NCI-H1436 (cell line): ENCODE measurements around the gene DUOXA1.
"Not testable (repeated sequence)": the region's sequence is repeated elsewhere in the genome, so short reads cannot be mapped to it uniquely, and the experiment has no call there.

Experiments used
- DNase-seq: peaks from one replicate; lab custom pipeline; 2025; lab: John Stamatoyannopoulos, UW

Gene DUOXA1

DNA sequence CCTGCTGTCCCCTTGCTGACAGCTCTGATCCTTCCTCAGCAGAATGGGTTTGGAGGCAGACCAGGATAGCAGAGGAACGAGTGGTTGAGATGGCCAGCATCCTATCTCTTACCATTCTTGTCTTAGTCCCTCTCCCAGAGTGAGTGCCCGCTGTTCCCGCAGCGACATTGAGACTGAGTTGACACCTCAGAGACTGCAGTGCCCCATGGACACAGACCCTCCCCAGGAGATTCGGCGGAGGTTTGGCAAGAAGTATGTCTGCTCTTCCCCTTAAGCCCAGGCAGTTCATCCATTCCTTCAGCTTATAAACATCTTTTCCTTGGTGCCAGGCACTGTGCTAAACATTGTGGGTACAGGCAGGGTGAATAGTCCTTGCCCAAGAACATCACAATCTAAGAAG lies 21.3 kb upstream of the DUOXA1 start:
- no peak for DNase-seq

DNA sequence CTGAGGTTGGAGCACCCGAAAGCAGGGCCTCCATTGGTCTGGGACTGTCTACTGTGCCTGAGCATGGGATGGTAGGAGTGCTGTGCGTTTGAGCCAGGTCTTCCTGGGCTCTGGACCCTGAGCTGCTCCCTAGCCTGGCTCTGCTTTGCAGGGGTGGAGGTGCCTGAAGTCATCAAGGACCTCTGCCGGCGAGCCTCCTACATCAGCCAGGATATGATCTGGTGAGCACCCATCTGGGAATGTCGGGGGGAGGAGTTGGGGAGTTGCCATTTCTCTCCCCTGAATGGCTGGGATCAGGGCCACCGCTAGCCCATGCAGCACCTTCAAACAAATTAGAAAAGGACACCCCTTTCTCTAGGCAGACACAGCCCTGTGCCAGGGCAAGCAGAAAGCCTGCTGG lies 20.8 kb upstream of the DUOXA1 start:
- DNase-seq = no peak

GRCh38 chr15:45149060-45149459 lies 19.4 kb upstream of the DUOXA1 start:
- no peak for DNase-seq

GRCh38 chr15:45148076-45149059 lies 18.7 kb upstream of the DUOXA1 start:
- DNase-seq = no peak

DNA sequence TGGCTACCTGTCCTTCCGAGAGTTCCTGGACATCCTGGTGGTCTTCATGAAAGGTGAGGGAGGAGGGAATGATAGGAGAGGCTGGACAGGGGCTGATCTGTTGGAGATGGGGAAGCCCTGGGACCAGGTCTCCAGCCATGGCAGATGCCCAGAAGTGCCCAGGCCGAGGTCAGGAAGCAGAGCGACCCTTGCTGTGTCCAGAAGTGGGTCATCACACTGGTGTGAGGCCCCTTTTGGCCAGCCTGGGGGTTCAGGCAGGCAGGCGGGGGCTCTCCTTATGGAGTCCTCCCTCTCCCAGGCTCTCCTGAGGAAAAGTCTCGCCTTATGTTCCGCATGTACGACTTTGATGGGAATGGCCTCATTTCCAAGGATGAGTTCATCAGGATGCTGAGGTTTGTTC lies 17.9 kb upstream of the DUOXA1 start:
- DNase-seq = no peak

DNA sequence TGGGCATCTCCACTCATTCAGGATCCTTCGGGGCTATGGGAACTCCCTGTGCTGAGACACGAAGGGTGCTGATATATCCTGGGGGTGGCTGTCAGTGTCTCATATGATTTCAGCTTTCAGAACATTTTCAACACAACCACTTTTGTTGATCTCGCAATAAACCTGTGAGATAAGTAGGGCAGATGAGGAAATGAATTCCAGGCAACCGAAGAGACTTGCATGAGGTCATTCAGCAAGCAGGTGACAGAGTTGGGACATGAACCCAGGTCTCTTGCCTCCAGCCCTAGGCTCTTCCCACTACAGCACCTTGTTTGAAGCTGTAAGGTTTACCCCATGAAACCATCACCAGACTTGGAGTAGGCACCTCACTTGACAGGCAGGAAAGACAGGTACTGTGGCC lies 16.7 kb upstream of the DUOXA1 start:
- DNase-seq = no peak

DNA sequence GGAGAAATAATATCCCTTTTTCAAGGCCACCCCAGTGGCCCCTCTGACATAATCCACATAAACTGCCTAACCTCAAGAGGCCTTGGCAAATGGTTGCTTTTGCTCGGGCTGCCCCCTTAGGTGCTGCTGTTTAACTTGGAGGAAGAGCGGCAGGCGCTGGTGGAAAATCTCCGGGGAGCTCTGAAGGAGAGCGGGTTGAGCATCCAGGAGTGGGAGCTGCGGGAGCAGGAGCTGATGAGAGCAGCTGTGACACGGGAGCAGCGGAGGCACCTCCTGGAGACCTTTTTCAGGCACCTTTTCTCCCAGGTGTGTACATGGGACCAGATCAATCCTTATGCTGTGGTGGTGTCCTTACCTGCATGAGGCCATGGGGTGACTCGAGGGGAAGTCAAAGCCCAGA lies 15.1 kb upstream of the DUOXA1 start:
- no peak for DNase-seq

- DNase-seq = no peak
Measured at GRCh38 chr15:45143946-45144345, 14.3 kb upstream of the DUOXA1 start.

DNA sequence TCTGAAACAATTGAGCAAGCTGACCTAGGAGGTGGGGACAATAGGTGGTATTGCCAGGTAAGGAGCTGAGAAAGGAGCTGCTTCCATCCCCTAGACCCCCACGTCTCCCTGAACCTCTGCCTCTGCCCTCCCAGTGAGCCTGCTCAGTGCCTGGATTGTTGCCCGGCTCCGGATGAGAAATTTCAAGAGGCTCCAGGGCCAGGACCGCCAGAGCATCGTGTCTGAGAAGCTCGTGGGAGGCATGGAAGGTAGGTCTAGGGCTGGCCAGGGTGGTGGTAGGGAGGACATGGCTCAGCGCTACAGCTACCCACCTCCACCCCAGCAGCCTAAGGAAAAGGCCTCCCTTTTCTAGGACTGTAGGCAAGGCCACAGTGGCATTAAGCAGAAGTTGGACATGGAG lies 13.4 kb upstream of the DUOXA1 start:
- no peak for DNase-seq

DNA sequence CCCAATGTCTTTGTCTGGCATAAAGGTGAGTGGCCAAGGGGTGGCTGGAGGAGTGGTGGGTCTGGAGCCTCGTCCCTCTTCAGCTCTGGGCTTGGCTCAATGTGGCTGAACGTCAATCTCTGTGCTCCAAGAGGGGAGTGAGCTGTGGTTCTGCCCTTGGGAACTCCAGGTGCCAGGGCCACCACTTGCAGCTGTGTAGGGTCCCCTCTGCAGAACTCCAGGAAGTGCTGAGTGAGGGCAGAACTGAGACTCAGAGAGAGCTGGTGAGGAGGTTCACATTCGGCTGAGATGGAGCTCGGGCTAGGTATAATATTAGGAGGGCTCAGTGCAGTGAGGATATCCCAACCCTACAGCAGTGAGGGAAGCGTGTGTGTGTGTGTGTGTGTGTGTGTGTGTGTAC lies 11.7 kb upstream of the DUOXA1 start:
- DNase-seq = no peak

GRCh38 chr15:45140557-45141250 lies 11.0 kb upstream of the DUOXA1 start:
- DNase-seq = no peak

DNA sequence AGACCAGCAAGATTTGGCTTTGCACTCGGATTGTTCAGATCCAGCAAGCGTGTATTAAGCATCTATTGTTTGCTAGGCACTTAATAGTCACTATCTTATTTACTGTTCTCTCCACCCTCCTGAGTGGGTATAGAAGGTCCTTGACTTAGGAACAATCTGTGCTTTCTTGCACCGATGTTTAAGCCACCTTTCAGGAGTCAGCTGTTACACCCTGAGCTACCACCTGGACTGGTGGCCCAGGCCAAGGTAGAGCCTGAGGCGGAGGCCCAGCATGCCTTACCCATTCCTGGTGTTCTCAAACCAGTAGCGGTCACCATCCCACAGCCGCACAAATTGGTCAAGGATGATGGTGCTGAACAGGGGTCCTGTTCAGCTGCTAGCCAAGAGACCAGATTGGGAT lies 10.1 kb upstream of the DUOXA1 start:
- no peak for DNase-seq

- DNase-seq = no peak
Measured at GRCh38 chr15:45138814-45139765, 9.4 kb upstream of the DUOXA1 start.

DNA sequence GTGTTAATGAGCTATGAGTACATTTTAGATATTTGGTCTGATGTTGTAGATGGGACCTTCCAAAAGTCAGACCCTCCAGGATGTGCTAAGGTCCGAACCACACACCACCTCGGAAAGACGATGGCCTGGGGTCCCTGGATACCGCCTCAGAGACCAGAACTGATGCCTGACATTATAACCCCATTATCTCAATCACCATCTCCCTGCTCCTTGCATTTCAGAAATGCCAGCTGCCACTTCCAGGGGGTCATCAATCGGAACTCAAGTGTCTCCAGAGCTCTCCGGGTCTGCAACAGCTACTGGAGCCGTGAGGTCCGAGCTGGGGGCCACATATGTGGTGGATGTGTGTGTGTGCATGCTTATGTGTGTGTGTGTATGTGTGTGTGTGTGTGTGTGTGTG lies 8.0 kb upstream of the DUOXA1 start:
- no peak for DNase-seq

DNA sequence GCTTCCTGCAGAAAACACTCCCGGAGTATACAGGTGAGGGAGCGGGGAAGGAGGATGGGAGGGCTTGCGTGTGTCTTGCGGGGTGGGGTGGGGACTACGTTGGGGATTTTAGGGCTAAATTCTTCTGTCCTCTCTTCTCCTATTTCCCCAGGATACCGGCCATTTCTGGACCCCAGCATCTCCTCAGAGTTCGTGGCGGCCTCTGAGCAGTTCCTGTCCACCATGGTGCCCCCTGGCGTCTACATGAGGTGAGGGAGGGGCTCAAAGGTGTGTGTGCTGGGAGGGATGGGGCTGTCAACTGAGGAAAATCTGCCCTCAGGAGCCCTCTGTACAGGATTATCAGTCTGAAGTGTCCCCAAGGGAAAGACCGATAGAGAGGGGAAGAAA lies 6.7 kb upstream of the DUOXA1 start:
- no peak for DNase-seq

DNA sequence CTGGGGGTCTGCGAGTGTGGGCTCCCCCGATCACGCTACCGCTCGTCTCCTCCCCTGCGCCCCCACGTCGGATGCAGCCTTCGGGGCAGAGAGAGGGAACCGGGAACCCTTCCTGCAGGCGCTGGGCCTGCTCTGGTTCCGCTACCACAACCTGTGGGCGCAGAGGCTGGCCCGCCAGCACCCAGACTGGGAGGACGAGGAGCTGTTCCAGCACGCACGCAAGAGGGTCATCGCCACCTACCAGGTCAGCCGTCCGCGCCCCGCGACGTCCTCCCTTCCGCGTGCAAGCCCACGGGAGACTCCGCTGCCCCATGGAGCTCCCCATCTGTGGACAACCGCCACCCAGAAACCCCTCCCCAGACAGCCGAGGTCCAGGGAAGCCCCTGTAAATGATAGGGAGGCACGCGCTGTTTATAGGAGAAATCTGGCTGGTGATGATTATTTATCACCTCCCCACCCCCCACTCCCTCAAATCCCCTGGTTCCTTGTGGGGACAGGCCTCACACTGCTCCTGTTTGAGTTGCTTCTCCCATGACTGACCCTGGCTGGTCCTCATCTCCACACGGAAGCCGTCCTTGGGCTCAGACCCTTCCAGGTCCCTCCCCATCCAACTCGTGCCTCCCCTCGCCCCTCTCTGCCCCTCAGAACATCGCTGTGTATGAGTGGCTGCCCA lies 6.2 kb upstream of the DUOXA1 start:
- DNase-seq = not testable (repeated sequence)

DNA sequence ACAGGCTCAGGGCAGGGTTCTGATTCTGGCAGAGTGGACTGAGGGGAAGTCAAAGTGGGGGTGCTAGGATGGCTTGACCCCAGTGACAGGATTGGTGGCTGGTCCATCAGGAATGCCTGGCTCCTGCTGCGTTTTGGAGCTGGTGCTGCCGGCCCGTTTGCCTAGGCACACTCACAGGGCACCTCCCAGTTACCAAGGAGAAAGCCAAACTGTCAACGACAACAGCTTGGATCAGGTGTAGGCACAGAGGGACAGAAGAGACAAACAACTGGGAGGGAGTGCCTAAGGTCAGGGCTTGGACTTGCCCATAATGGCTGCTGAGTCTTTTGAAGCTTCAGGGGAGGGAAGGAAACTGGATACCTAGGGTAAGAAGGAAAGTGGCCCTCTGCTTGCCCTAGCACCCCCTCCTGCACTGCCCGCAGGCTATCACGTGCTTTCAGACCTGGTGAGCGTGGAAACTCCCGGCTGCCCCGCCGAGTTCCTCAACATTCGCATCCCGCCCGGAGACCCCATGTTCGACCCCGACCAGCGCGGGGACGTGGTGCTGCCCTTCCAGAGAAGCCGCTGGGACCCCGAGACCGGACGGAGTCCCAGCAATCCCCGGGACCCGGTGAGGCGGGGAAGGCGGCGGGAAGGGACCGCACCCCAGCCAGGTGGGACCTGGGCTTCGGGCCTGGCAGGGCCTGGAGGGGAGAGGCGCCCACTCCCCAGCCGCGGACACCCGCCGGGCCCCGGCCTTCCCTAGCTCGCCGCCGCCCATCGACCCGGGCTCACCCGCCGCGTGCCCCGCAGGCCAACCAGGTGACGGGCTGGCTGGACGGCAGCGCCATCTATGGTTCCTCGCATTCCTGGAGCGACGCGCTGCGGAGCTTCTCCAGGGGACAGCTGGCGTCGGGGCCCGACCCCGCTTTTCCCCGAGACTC lies 5.3 kb upstream of the DUOXA1 start:
- no peak for DNase-seq

DNA sequence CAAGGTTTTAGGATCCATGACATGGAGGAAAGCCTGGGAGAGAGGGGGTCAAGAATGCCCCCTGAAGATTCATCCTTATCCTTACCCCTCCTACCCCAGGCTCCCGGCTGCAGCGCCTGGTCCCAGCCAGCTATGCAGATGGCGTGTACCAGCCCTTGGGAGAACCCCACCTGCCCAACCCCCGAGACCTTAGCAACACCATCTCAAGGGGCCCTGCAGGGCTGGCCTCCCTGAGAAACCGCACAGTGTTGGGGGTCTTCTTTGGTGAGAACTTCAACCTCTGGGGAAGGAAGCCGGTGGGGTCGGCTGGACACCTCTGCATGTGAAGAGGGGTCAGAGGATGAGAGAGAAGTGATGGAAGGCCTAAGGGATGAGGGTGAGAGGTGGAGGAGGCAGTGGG lies 4.4 kb upstream of the DUOXA1 start:
- DNase-seq = no peak

DNA sequence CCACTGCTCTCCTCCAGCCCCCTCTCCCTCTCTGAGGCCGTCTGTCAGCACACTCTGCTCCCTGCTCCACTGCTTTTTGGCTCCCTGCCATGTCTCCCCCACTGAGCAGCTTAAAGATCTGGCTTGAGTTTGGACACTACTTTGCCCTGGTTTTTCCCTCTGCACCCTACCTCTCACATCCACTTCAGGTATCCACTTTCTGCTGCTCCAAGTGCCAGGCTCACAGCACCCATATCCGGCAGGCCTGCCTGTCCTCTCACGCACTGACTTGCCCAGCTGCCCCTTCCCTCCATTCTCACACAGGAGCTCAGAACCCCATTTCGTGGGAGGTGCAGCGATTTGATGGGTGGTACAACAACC lies 3.9 kb upstream of the DUOXA1 start:
- DNase-seq = no peak

- DNase-seq = no peak
Measured at GRCh38 chr15:45132844-45133560, 3.3 kb upstream of the DUOXA1 start.
